GM19324 (cell line): ENCODE data around the gene PCNT.

ENCODE experiments used
- ATAC-seq: cut with Tn5 transposase; IDR thresholded peaks from one replicate; pipeline ENCODE4 v1.9.1; 2021; ENCODE audit warnings: mild to moderate bottlenecking, moderate library complexity; ENCODE audit not compliant: unreplicated experiment, low FRiP score

Gene PCNT

GRCh38 chr21:46323710-46324389, at the start of gene PCNT, which contains the start of gene C21orf58:
PCNT (plus strand) TSS chr21:46324156; CDS start chr21:46324229, 73 bp downstream.
C21orf58 (minus strand) TSS chr21:46323870; CDS start chr21:46322738, 1,132 bp downstream.
- ATAC-seq = peak; percentile 86

- no peak for ATAC-seq
Observed at GRCh38 chr21:46274797-46275390, 49.1 kb upstream of the PCNT start.

GRCh38 chr21:46284077-46284644, 39.8 kb upstream of the PCNT start:
- ATAC-seq = no peak

GRCh38 chr21:46284733-46285132, 39.2 kb upstream of the PCNT start:
- no peak for ATAC-seq

- no peak for ATAC-seq
Observed at GRCh38 chr21:46285206-46285661, 38.7 kb upstream of the PCNT start, which contains the start of gene MCM3AP. MCM3AP (minus strand) TSS chr21:46285611; CDS start chr21:46285286, 325 bp downstream.

- ATAC-seq = peak; percentile 90
Observed at GRCh38 chr21:46285761-46286647, 38.0 kb upstream of the PCNT start, which contains the start of gene YBEY. YBEY (plus strand) TSS chr21:46286342; CDS start chr21:46286914, 572 bp downstream.

- no peak for ATAC-seq
Observed at GRCh38 chr21:46286648-46287002, 37.3 kb upstream of the PCNT start.

GRCh38 chr21:46287541-46287940, 36.4 kb upstream of the PCNT start:
- ATAC-seq = no peak

GRCh38 chr21:46289655-46290179, 34.2 kb upstream of the PCNT start:
- ATAC-seq = no peak

GRCh38 chr21:46291561-46291960, 32.4 kb upstream of the PCNT start:
- no peak for ATAC-seq

GRCh38 chr21:46294647-46295176, 29.2 kb upstream of the PCNT start:
- ATAC-seq = no peak

- ATAC-seq = no peak
Observed at GRCh38 chr21:46295177-46295770, 28.7 kb upstream of the PCNT start.

- ATAC-seq = no peak
Observed at GRCh38 chr21:46295996-46296752, 27.8 kb upstream of the PCNT start.

- ATAC-seq = no peak
Observed at GRCh38 chr21:46297338-46298271, 26.4 kb upstream of the PCNT start.

- no peak for ATAC-seq
Observed at GRCh38 chr21:46299167-46299566, 24.8 kb upstream of the PCNT start.

- ATAC-seq = no peak
Observed at GRCh38 chr21:46301759-46302158, 22.2 kb upstream of the PCNT start.

GRCh38 chr21:46304437-46304836, 19.5 kb upstream of the PCNT start:
- no peak for ATAC-seq

GRCh38 chr21:46304955-46305354, 19.0 kb upstream of the PCNT start:
- no peak for ATAC-seq
